HG03432 (cell line): Measurements from ENCODE around the gene GTF2F1.
"Not testable (repeated sequence)": the region's sequence is repeated elsewhere in the genome, so short reads cannot be mapped to it uniquely, and the experiment has no call there.

Experiments
- ATAC-seq: cut with Tn5 transposase; IDR thresholded peaks from one replicate; pipeline ENCODE4 v1.9.1; 2021; ENCODE audit warnings: mild to moderate bottlenecking, moderate library complexity; ENCODE audit not compliant: unreplicated experiment

Gene GTF2F1

GRCh38 chr19:6418562-6418932 is 25.6 kb upstream of the GTF2F1 start:
- ATAC-seq, result no peak

- no peak for ATAC-seq
Measured at GRCh38 chr19:6417713-6418561, 25.0 kb upstream of the GTF2F1 start.

GRCh38 chr19:6416658-6417405 is 23.9 kb upstream of the GTF2F1 start:
- no peak for ATAC-seq

- no peak for ATAC-seq
Measured at GRCh38 chr19:6415591-6416190, 22.7 kb upstream of the GTF2F1 start.

GRCh38 chr19:6414793-6415590 is 22.0 kb upstream of the GTF2F1 start:
- ATAC-seq, result no peak

GRCh38 chr19:6413721-6414643 is 21.0 kb upstream of the GTF2F1 start:
- ATAC-seq, result no peak

- no peak for ATAC-seq
Measured at GRCh38 chr19:6413291-6413690, 20.3 kb upstream of the GTF2F1 start.

GRCh38 chr19:6412447-6413091 is 19.6 kb upstream of the GTF2F1 start:
- no peak for ATAC-seq

GRCh38 chr19:6412061-6412446 is 19.1 kb upstream of the GTF2F1 start:
- ATAC-seq, result no peak

- no peak for ATAC-seq
Measured at GRCh38 chr19:6409346-6409745, 16.4 kb upstream of the GTF2F1 start.

GRCh38 chr19:6406401-6406800 is 13.4 kb upstream of the GTF2F1 start:
- ATAC-seq, result no peak

GRCh38 chr19:6402837-6403608 is 10.1 kb upstream of the GTF2F1 start:
- ATAC-seq, result no peak

- ATAC-seq, result no peak
Measured at GRCh38 chr19:6402058-6402457, 9.1 kb upstream of the GTF2F1 start.

- ATAC-seq, result not testable (repeated sequence)
Measured at GRCh38 chr19:6400062-6400944, 7.3 kb upstream of the GTF2F1 start.

- no peak for ATAC-seq
Measured at GRCh38 chr19:6396305-6396704, 3.3 kb upstream of the GTF2F1 start.

GRCh38 chr19:6394831-6395230 is 1.9 kb upstream of the GTF2F1 start:
- no peak for ATAC-seq

- ATAC-seq, result no peak
Measured at GRCh38 chr19:6393983-6394412, 1.0 kb upstream of the GTF2F1 start.
